ENCODE results near the gene IQCF6.
"Not testable (repeated sequence)": the region's sequence is repeated elsewhere in the genome, so short reads cannot be mapped to it uniquely, and the experiment has no call there.

The IQCF6 gene

GRCh38 chr3:51773529-51774056, 5.4 kb downstream of the IQCF6 start:
- TF ChIP-seq CTCF (IDR thresholded peaks at IDR 0.05; ENCODE audit: insufficient read depth, low read length, poor library complexity, severe bottlenecking): no peak
- Histone ChIP-seq H3K27me3 (replicated peaks; ENCODE audit: control insufficient read depth, insufficient read depth, low read length) (peaks cover 1% of the 10 kb centered on the region), H3K36me3 (ENCODE audit: control insufficient read depth, insufficient read depth, low read length) (no peaks in the 10 kb centered on the region), H3K4me3 (replicated peaks; ENCODE audit: low read depth, low read length) (no peak overlapping the region)
- DNase-seq (ENCODE audit: extremely low read depth, insufficient read length): no peak

GRCh38 chr3:51759203-51759602, 19.8 kb downstream of the IQCF6 start:
- H3K36me3 ChIP-seq (ENCODE audit: control insufficient read depth, insufficient read depth, low read length): no peaks in the 10 kb centered on the region
- TF ChIP-seq CTCF (IDR thresholded peaks at IDR 0.05; ENCODE audit: insufficient read depth, low read length, poor library complexity, severe bottlenecking): no peak
- H3K4me3 ChIP-seq (replicated peaks; ENCODE audit: low read depth, low read length): no peak overlapping the region
- no peaks in the 10 kb centered on the region for H3K27me3 ChIP-seq (replicated peaks; ENCODE audit: control insufficient read depth, insufficient read depth, low read length)
- DNase-seq (ENCODE audit: extremely low read depth, insufficient read length): no peak

GRCh38 chr3:51753763-51754750, 25.0 kb downstream of the IQCF6 start:
- H3K4me3 ChIP-seq (replicated peaks; ENCODE audit: low read depth, low read length); DNase-seq (ENCODE audit: extremely low read depth, insufficient read length); H3K36me3 ChIP-seq (ENCODE audit: control insufficient read depth, insufficient read depth, low read length); H3K27me3 ChIP-seq (replicated peaks; ENCODE audit: control insufficient read depth, insufficient read depth, low read length): not testable (repeated sequence)

- Histone ChIP-seq H3K4me3 (replicated peaks; ENCODE audit: low read depth, low read length) (no peak overlapping the region), H3K36me3 (ENCODE audit: control insufficient read depth, insufficient read depth, low read length) (no peaks in the 10 kb centered on the region), H3K27me3 (replicated peaks; ENCODE audit: control insufficient read depth, insufficient read depth, low read length) (no peaks in the 10 kb centered on the region)
- no peak for DNase-seq (ENCODE audit: extremely low read depth, insufficient read length)
- TF ChIP-seq CTCF (IDR thresholded peaks at IDR 0.05; ENCODE audit: insufficient read depth, low read length, poor library complexity, severe bottlenecking): no peak
Measured at GRCh38 chr3:51751287-51751686, 27.8 kb downstream of the IQCF6 start.

GRCh38 chr3:51750878-51751277, 28.2 kb downstream of the IQCF6 start:
- Histone ChIP-seq H3K4me3 (replicated peaks; ENCODE audit: low read depth, low read length) (no peak overlapping the region), H3K36me3 (ENCODE audit: control insufficient read depth, insufficient read depth, low read length) (no peaks in the 10 kb centered on the region), H3K27me3 (replicated peaks; ENCODE audit: control insufficient read depth, insufficient read depth, low read length) (no peaks in the 10 kb centered on the region)
- TF ChIP-seq CTCF (IDR thresholded peaks at IDR 0.05; ENCODE audit: insufficient read depth, low read length, poor library complexity, severe bottlenecking): no peak
- DNase-seq (ENCODE audit: extremely low read depth, insufficient read length): no peak

- no peaks in the 10 kb centered on the region for H3K36me3 ChIP-seq (ENCODE audit: control insufficient read depth, insufficient read depth, low read length)
- TF ChIP-seq CTCF (IDR thresholded peaks at IDR 0.05; ENCODE audit: insufficient read depth, low read length, poor library complexity, severe bottlenecking): no peak
- H3K4me3 ChIP-seq (replicated peaks; ENCODE audit: low read depth, low read length): no peak overlapping the region
- DNase-seq (ENCODE audit: extremely low read depth, insufficient read length): no peak
- no peaks in the 10 kb centered on the region for H3K27me3 ChIP-seq (replicated peaks; ENCODE audit: control insufficient read depth, insufficient read depth, low read length)
Measured at GRCh38 chr3:51748327-51748726, 30.7 kb downstream of the IQCF6 start.
